DOHH2 (cell line): ENCODE data around the gene RABGAP1L.

Experiments
- H3F3A ChIP-seq: fragments of 200-600 bp; sonication (generic), shearing (Covaris generic); 2 replicates; pipeline ENCODE4 v1.6.0; 2016; ENCODE audit warnings: antibody characterized with exemption, mild to moderate bottlenecking; ENCODE audit not compliant: control insufficient read depth, insufficient read depth
- H3K27ac ChIP-seq: fragments of 200-600 bp; sonication (generic); 2 replicates; pipeline ENCODE4 v1.5.1; 2014; ENCODE audit warnings: low read depth, mild to moderate bottlenecking, low read length, moderate library complexity
- H3K27me3 ChIP-seq: fragments of 200-600 bp; sonication (generic); 2 replicates; pipeline ENCODE4 v1.6.1; 2014; ENCODE audit warnings: mild to moderate bottlenecking, low read length, mixed read lengths; ENCODE audit not compliant: control insufficient read depth
- H3K36me3 ChIP-seq: fragments of 200-600 bp; sonication (generic); 2 replicates; pipeline ENCODE4 v1.6.1; 2014; ENCODE audit warnings: mild to moderate bottlenecking, low read length, moderate library complexity, mixed read lengths; ENCODE audit not compliant: control insufficient read depth
- H3K4me1 ChIP-seq: fragments of 200-600 bp; sonication (generic); 2 replicates; pipeline ENCODE4 v1.6.1; 2014; ENCODE audit warnings: mild to moderate bottlenecking, low read length, mixed read lengths; ENCODE audit not compliant: control insufficient read depth
- H3K4me2 ChIP-seq: fragments of 200-600 bp; sonication (generic); 2 replicates; pipeline ENCODE4 v1.6.0; 2014; ENCODE audit warnings: mild to moderate bottlenecking, low read length, moderate library complexity
- H3K4me3 ChIP-seq: fragments of 200-600 bp; sonication (generic); 2 replicates; pipeline ENCODE4 v1.5.1; 2014; ENCODE audit warnings: mild to moderate bottlenecking, low read length, mixed read lengths
- H3K79me2 ChIP-seq: fragments of 200-600 bp; sonication (generic); 2 replicates; pipeline ENCODE4 v1.6.1; 2014; ENCODE audit warnings: mild to moderate bottlenecking, low read length, mixed read lengths; ENCODE audit not compliant: control insufficient read depth
- H3K9me2 ChIP-seq: fragments of 200-600 bp; sonication (generic); replicated peaks from 2 replicates; pipeline ENCODE4 v1.6.1; 2014; ENCODE audit warnings: mild to moderate bottlenecking, low read length, mixed read lengths; ENCODE audit not compliant: control insufficient read depth
- H3K9me3 ChIP-seq: fragments of 200-600 bp; sonication (generic); 2 replicates; pipeline ENCODE4 v1.6.1; 2014; ENCODE audit warnings: antibody characterized with exemption, low read length, mixed read lengths; ENCODE audit not compliant: control insufficient read depth, insufficient read depth
- H4K20me1 ChIP-seq: fragments of 200-600 bp; sonication (generic); 2 replicates; pipeline ENCODE4 v1.6.0; 2014; ENCODE audit warnings: low read depth, mild to moderate bottlenecking, antibody characterized with exemption, low read length, moderate library complexity; ENCODE audit not compliant: control insufficient read depth, insufficient read depth
- CTCF ChIP-seq: fragments of 200-600 bp; sonication (generic); IDR thresholded peaks from one replicate; pipeline ENCODE4 v1.5.1; 2014; ENCODE audit warnings: antibody characterized with exemption, mild to moderate bottlenecking, low read depth, low read length; ENCODE audit not compliant: poor library complexity, severe bottlenecking
- EZH2phosphoT487 ChIP-seq: fragments of 200-600 bp; sonication (generic); IDR thresholded peaks from 2 replicates; pipeline ENCODE4 v1.6.1; 2017; ENCODE audit warnings: borderline replicate concordance, mild to moderate bottlenecking, antibody characterized with exemption, low read length, moderate library complexity, mixed read lengths

RABGAP1L gene

DNA sequence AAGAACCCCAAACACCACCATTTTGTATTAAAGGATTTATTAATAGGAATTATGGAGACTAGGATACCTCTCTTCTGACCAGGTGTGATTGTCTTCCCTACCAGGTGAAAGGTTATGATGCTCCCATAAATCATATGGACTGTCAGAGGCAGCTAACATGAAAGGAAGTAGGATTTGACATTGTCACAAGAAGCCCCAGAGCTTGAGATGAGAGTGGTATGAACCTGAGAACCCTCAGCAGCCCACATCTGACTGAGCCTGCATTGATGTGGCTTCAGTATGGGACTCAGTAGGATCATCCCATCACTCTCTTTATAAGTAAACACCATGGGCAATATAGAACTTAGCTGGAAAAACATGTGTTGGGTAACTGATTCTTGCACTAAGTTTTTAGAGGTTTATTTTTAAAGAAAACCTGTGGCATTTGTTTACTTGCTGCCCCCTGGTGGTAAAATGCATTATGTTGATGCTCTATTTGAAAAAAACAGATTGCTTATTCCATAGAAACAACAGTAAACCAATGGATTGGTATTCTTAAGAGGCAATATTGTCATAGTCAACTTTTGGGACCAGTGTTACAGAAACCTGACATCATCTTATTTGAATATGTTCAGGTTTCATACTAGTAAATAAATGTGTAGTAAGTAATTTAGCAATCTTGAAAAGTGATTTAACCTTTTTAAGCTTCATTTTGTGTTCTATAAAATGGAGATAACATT lies 823.8 kb downstream of the RABGAP1L start:
- H3K79me2 ChIP-seq = no peaks in the 10 kb centered on the region
- H3K27ac ChIP-seq = no peak overlapping the region
- no peaks in the 10 kb centered on the region for H3K9me2 ChIP-seq
- H3K4me1 ChIP-seq = peaks cover 3% of the 10 kb centered on the region; the same call in 1 of the 2 replicates
- no peaks in the 10 kb centered on the region for H3K9me3 ChIP-seq
- H3F3A ChIP-seq = 0 out of 2 replicates have a peak, but pooled peaks cover 6% of the 10 kb centered on the region
- no peak overlapping the region for H3K4me3 ChIP-seq
- no peaks in the 10 kb centered on the region for H4K20me1 ChIP-seq
- no peaks in the 10 kb centered on the region for H3K27me3 ChIP-seq
- H3K36me3 ChIP-seq = peaks cover 66% of the 10 kb centered on the region
- TF ChIP-seq CTCF (peak; percentile 90), EZH2phosphoT487 (no peak)
- no peak overlapping the region for H3K4me2 ChIP-seq

DNA sequence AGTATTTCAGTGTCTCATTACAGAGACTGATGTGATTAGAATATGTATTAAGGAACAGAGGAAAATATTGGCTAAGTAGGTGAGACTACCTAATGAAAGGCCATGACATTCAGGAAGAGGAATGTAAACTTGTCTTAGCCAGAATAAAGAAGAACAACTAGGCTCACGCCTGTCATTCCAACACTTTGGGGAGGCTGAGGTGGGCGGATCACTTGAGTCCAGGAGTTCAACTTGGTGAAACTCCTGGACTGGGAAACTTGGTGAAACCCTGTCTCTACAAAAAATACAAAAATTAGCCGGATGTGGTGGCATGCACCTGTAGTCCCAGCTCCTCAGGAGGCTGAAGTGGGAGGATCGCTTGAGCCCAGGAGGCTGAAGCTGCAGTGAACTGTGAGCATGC lies 825.6 kb downstream of the RABGAP1L start:
- Histone ChIP-seq H3F3A (peaks cover 8% of the 10 kb centered on the region; the same call in 1 of the 2 replicates), H3K27ac (no peak overlapping the region), H4K20me1 (no peaks in the 10 kb centered on the region), H3K9me3 (no peaks in the 10 kb centered on the region), H3K36me3 (peaks cover 67% of the 10 kb centered on the region), H3K4me3 (no peak overlapping the region), H3K4me2 (no peak overlapping the region), H3K4me1 (peaks cover 6% of the 10 kb centered on the region; the same call in 1 of the 2 replicates), H3K79me2 (no peaks in the 10 kb centered on the region), H3K27me3 (no peaks in the 10 kb centered on the region), H3K9me2 (no peaks in the 10 kb centered on the region)
- no peak for TF ChIP-seq EZH2phosphoT487
- no peak for TF ChIP-seq CTCF

- H3K36me3 ChIP-seq = peaks cover 64% of the 10 kb centered on the region
- no peak for TF ChIP-seq EZH2phosphoT487
- TF ChIP-seq CTCF = no peak
Measured at GRCh38 chr1:174988539-174988938, 829.2 kb downstream of the RABGAP1L start.

More at GRCh38 chr1:174988539-174988938, 829.2 kb downstream of the RABGAP1L start:
- H4K20me1 ChIP-seq = no peaks in the 10 kb centered on the region
- H3K4me1 ChIP-seq = peaks cover 7% of the 10 kb centered on the region; the same call in 1 of the 2 replicates
- H3K27me3 ChIP-seq = no peaks in the 10 kb centered on the region
- H3F3A ChIP-seq = peaks cover 7% of the 10 kb centered on the region
- no peak overlapping the region for H3K4me2 ChIP-seq
- no peak overlapping the region for H3K27ac ChIP-seq
- H3K79me2 ChIP-seq = no peaks in the 10 kb centered on the region
- H3K9me3 ChIP-seq = no peaks in the 10 kb centered on the region
- no peak overlapping the region for H3K4me3 ChIP-seq
- H3K9me2 ChIP-seq = no peaks in the 10 kb centered on the region
